Common myeloid progenitor, CD34-positive (primary cell): Measurements from ENCODE around the gene PHF11. TPM values are rescaled to one million over a fixed set of nuclear protein-coding genes. Genes with fewer than 3 reads are reported as not detected.

Experiments
- CTCF ChIA-PET: fragments of 350-600 bp; sonication (Branson Sonifier 250); formaldehyde crosslinking; loops from one replicate; lab custom pipeline; 2021; ENCODE audit warnings: antibody characterized with exemption; lab: Charles Lee
- POLR2A ChIA-PET: fragments of 350-600 bp; sonication (Branson Sonifier 250); formaldehyde crosslinking; loops from one replicate; lab custom pipeline; 2021; ENCODE audit warnings: antibody characterized with exemption; lab: Charles Lee
- DNase-seq, 3 donors: peaks; one replicate each; pipeline versions ENCODE4 v3.0.0 to v3.0.0-alpha.2; 2013
- H3K27ac ChIP-seq, 2 experiments: 1 replicate in 1 of 2; 2 replicates in 1 of 2; pipeline ENCODE4 v1.7.0; 2013; ENCODE audit warnings: inconsistent platforms in 2 of 2, low read length in 2 of 2, mild to moderate bottlenecking in 2 of 2, low read depth in 1 of 2, moderate library complexity in 1 of 2; ENCODE audit not compliant: severe bottlenecking in 2 of 2, insufficient read depth in 1 of 2, poor library complexity in 1 of 2
- H3K27me3 ChIP-seq, 5 experiments: replicated peaks in 2 of 5; 1 replicate in 3 of 5; 2 replicates in 2 of 5; pipeline versions ENCODE4 v1.6.1 to v1.7.0; 2013; ENCODE audit warnings: low read length in 4 of 5, mild to moderate bottlenecking in 2 of 5, moderate library complexity in 2 of 5, inconsistent platforms in 1 of 5; ENCODE audit not compliant: insufficient read depth in 5 of 5, control insufficient read depth in 4 of 5
- H3K36me3 ChIP-seq, 4 experiments: 1 replicate in 2 of 4; 2 replicates in 2 of 4; pipeline versions ENCODE4 v1.6.1 to v1.7.0; 2013; ENCODE audit warnings: low read length in 3 of 4, control low read depth in 1 of 4, mild to moderate bottlenecking in 1 of 4; ENCODE audit not compliant: control insufficient read depth in 4 of 4, insufficient read depth in 4 of 4
- H3K4me1 ChIP-seq, 4 experiments: 1 replicate in 3 of 4; 2 replicates in 1 of 4; pipeline versions ENCODE4 v1.6.1 to v1.7.1; 2013; ENCODE audit warnings: low read length in 3 of 4, mild to moderate bottlenecking in 3 of 4, control low read depth in 1 of 4, inconsistent platforms in 1 of 4, moderate library complexity in 1 of 4; ENCODE audit not compliant: control insufficient read depth in 4 of 4, insufficient read depth in 4 of 4; ENCODE audit errors: control extremely low read depth in 1 of 4
- H3K4me3 ChIP-seq, 7 experiments: 1 replicate in 4 of 7; 2 replicates in 3 of 7; pipeline versions ENCODE4 v1.5.1 to v1.7.0; 2013; ENCODE audit warnings: mild to moderate bottlenecking in 7 of 7, low read length in 6 of 7, moderate library complexity in 6 of 7, inconsistent platforms in 2 of 7, low read depth in 2 of 7, control low read depth in 1 of 7; ENCODE audit not compliant: insufficient read depth in 4 of 7, control insufficient read depth in 1 of 7; ENCODE audit errors: extremely low read depth in 1 of 7
- H3K9me3 ChIP-seq, 5 experiments: 1 replicate in 4 of 5; 2 replicates in 1 of 5; pipeline versions ENCODE4 v1.6.1 to v1.7.1; 2013; ENCODE audit warnings: low read length in 4 of 5, mild to moderate bottlenecking in 2 of 5, inconsistent platforms in 1 of 5, low read depth in 1 of 5, moderate library complexity in 1 of 5; ENCODE audit not compliant: control insufficient read depth in 4 of 5, insufficient read depth in 2 of 5; ENCODE audit errors: control extremely low read depth in 1 of 5
- WGBS: methylation state at CpG from one replicate; pipeline ENCODE4 v1.1.5; 2013; ENCODE audit not compliant: insufficient coverage; 5-methylcytosine and 5-hydroxymethylcytosine counted together
- polyA plus RNA-seq: library from polyadenylated mRNA; unstranded; fragments of 120-200 nt; gene quantifications from one replicate; pipeline ENCODE4 v1.2.1, GENCODE V29; 2013

The PHF11 gene
- 68.0 TPM for polyA plus RNA-seq

GRCh38 chr13:49495783-49496762 lies at the start of gene PHF11:
PHF11 (plus strand) TSS chr13:49495953; CDS start chr13:49496002, 49 bp downstream.
- DNase-seq = peak; percentile 88 to 96 (median 95)
- POLR2A ChIA-PET = interaction anchor here (0.6 to 2.0 kb wide), 4 partner anchors 10 to 111 kb away, joined by 3 to 6 read pairs (median 4); no protein-coding TSS in a partner anchor
- 0% methylated on average over 36 of the region's 71 CpGs for WGBS
- peak within 1 kb of the TSS; percentile 36 to 92 (median 76) for H3K4me3 ChIP-seq
- H3K9me3 ChIP-seq = no peaks in the 10 kb centered on the region
- H3K36me3 ChIP-seq = peaks cover 9 to 30% (median 15%) of the 10 kb centered on the region in 4 experiments
- peaks cover 2 to 25% (median 16%) of the 10 kb centered on the region in 4 experiments for H3K4me1 ChIP-seq
- H3K27me3 ChIP-seq = no peaks in the 10 kb centered on the region
- H3K27ac ChIP-seq = peak within 1 kb of the TSS; percentile 21 to 75
- CTCF ChIA-PET = interaction anchor here (0.8 to 3.4 kb wide), 10 partner anchors 22 to 132 kb away, joined by 3 to 11 read pairs (median 4); partner anchors contain the start of genes ARL11, CAB39L and SETDB2

- H3K27ac ChIP-seq = peak overlapping the region in 1 of 2 experiments; percentile 12
- ChIA-PET POLR2A (no interaction called here), CTCF (interaction anchor here (1.9 kb wide), 1 partner anchor 166 kb away, joined by 4 read pairs; no protein-coding TSS in a partner anchor)
These were observed 49.3 kb upstream of the PHF11 start for GRCh38 chr13:49446473-49446872.

GRCh38 chr13:49448753-49449152 lies 47.0 kb upstream of the PHF11 start:
- no CpG with 5 or more reads among the region's 2 CpGs for WGBS
- ChIA-PET POLR2A (no interaction called here), CTCF (interaction anchor here (0.9 to 1.0 kb wide), 2 partner anchors 12 to 45 kb away, joined by 3 read pairs; no protein-coding TSS in a partner anchor)
- Histone ChIP-seq H3K27me3 (no peaks in the 10 kb centered on the region), H3K4me3 (no peak overlapping the region), H3K9me3 (no peaks in the 10 kb centered on the region), H3K36me3 (peaks cover 2 to 19% (median 5%) of the 10 kb centered on the region in 4 experiments), H3K4me1 (peaks cover 5 to 44% (median 27%) of the 10 kb centered on the region in 4 experiments), H3K27ac (no peak overlapping the region)
- no peak for DNase-seq

More at GRCh38 chr13:49446473-49446872, 49.3 kb upstream of the PHF11 start:
- H3K4me1 ChIP-seq = peaks cover 10 to 56% (median 34%) of the 10 kb centered on the region in 4 experiments
- H3K36me3 ChIP-seq = peaks cover 0 to 3% (median 0%) of the 10 kb centered on the region in 4 experiments
- H3K9me3 ChIP-seq = no peaks in the 10 kb centered on the region
- H3K4me3 ChIP-seq = peak overlapping the region in 3 of 7 experiments; percentile 41 to 75 (median 53)
- no peaks in the 10 kb centered on the region for H3K27me3 ChIP-seq
- no peak for DNase-seq

DNA sequence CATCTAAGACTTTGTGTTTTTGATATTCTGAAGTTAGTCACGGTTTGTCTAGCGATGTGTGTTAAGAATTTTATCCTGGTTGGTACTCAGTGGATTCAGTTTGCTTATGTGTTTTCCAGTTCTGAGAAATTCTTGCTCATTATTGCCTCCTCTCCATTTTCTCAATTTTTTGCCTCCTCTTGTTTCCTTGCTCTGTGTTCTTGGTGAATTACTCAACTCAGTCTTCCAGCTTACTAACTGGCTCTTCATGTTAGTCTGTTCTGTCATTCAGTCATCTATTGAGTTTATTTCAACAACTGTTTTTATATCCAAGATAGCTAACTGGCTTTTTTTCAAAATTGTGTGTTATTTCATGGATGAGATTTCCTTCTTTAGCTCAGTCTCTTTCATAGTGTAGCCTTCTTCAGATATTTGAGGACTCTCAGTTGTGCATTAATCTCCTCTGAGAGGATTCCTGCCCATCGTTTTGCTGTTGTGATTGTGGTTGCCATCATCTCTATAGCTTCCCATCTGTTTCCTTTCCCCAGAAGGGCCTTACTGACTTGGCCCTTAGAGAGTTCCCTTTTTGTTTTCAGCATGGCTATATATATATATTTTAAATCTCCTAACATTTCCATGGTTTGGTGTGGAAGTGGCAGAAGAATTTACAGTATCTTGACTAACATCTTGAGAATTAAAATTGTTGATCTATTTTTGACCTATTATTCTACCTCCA lies 45.5 kb upstream of the PHF11 start:
- no peak overlapping the region for H3K4me3 ChIP-seq
- CTCF ChIA-PET = interaction anchor here (0.8 kb wide), 1 partner anchor 18 kb away, joined by 3 read pairs; no protein-coding TSS in a partner anchor
- H3K9me3 ChIP-seq = no peaks in the 10 kb centered on the region
- no peak overlapping the region for H3K27ac ChIP-seq
- peaks cover 5 to 38% (median 24%) of the 10 kb centered on the region in 4 experiments for H3K4me1 ChIP-seq
- no CpG with 5 or more reads among the region's 3 CpGs for WGBS
- H3K36me3 ChIP-seq = peaks cover 2 to 19% (median 5%) of the 10 kb centered on the region in 4 experiments
- DNase-seq = peak in 2 of 3 donors; percentile 77 to 85
- POLR2A ChIA-PET = no interaction called here
- no peaks in the 10 kb centered on the region for H3K27me3 ChIP-seq

GRCh38 chr13:49452725-49453457 lies 42.9 kb upstream of the PHF11 start:
- Histone ChIP-seq H3K4me1 (peaks cover 0 to 14% (median 7%) of the 10 kb centered on the region in 4 experiments), H3K9me3 (no peaks in the 10 kb centered on the region), H3K27me3 (no peaks in the 10 kb centered on the region), H3K4me3 (no peak overlapping the region), H3K36me3 (peaks cover 5 to 19% (median 9%) of the 10 kb centered on the region in 4 experiments), H3K27ac (no peak overlapping the region)
- ChIA-PET POLR2A (no interaction called here), CTCF (interaction anchor here (1.9 kb wide), 1 partner anchor 9 kb away, joined by 7 read pairs; the partner anchor contains the start of genes CAB39L and SETDB2)
- WGBS = 100% methylated on average over 2 of the region's 8 CpGs
- DNase-seq = no peak

- no peak for DNase-seq
- Histone ChIP-seq H3K27me3 (no peaks in the 10 kb centered on the region), H3K4me3 (no peak overlapping the region), H3K9me3 (no peaks in the 10 kb centered on the region), H3K36me3 (peaks cover 6 to 24% (median 9%) of the 10 kb centered on the region in 4 experiments), H3K27ac (no peak overlapping the region), H3K4me1 (peaks cover 0 to 8% (median 4%) of the 10 kb centered on the region in 4 experiments)
- ChIA-PET POLR2A (no interaction called here), CTCF (interaction anchor here (1.9 kb wide), 1 partner anchor 10 kb away, joined by 7 read pairs; the partner anchor contains the start of genes CAB39L and SETDB2)
- WGBS = 100% methylated on average over 2 of the region's 7 CpGs
These were observed 42.3 kb upstream of the PHF11 start for GRCh38 chr13:49453465-49453864.
